Measurements from ENCODE around the gene PPP1R17.

GRCh38 chr7:31692451-31692850, 5.4 kb downstream of the PPP1R17 start:
- TF ChIP-seq POLR2A (IDR thresholded peaks at IDR 0.05) = no peak
- TF ChIP-seq CTCF (IDR thresholded peaks at IDR 0.05) = no peak
- TF ChIP-seq POLR2AphosphoS5 (IDR thresholded peaks at IDR 0.05) = no peak
- no peak for TF ChIP-seq EP300 (IDR thresholded peaks at IDR 0.05)

All from sigmoid colon (tissue), 4 donors.